Upper lobe of left lung (tissue), 4 donors: ENCODE measurements around the gene ALLC.

Source experiments
- POLR2A ChIP-seq, 4 donors: fragments of 450-650 bp; IDR thresholded peaks; one replicate each; pipeline ENCODE4 v1.5.1; 2016 to 2017; ENCODE audit warnings: antibody characterized with exemption in 4 of 4, mild to moderate bottlenecking in 2 of 4
- TF ChIP-seq, protein P1 (sequence below), 6 experiments: fragments of 450-650 bp in 4 of 6; fragments of 200-600 bp in 2 of 6; sonication (generic) in 2 of 6; IDR thresholded peaks; one replicate each; pipeline ENCODE4 v1.5.1; 2016 to 2019; ENCODE audit warnings: antibody characterized with exemption in 6 of 6

DNA sequence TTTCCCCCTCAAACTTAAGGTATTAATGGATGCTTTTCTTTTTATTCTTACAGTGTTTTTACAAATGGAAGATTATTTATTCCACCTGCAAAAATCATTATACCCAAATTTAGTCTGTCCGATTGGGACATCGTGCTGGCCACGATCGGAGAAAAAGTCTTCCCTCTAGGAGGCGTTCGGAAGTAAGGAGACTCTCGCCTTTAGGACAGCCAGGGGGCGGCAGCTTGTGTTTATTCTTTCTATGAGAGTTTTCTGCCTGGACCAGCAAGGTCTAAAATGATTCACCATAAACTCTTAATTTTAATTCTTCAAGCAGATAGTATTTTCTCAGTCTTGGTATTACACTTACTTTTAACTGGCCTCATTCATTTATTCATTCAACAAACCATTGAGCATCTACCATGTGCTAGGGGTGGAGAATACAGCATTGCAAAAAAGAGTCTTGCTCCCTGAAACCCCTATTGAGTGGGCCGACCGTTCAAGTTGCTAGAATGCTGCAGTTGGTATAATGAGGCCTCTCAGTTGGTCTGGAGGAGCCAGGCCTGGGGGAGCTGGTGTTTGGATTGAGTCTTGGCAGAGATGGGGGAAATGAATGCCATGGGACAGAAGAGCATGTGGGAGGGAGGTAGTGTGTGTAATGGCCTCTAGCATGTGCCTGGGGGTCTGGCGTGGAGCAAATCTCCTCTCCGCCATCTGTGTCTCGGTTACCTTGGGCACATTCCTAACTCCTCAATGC, 84.0 kb downstream of the ALLC start:
- TF ChIP-seq, protein P1, sequence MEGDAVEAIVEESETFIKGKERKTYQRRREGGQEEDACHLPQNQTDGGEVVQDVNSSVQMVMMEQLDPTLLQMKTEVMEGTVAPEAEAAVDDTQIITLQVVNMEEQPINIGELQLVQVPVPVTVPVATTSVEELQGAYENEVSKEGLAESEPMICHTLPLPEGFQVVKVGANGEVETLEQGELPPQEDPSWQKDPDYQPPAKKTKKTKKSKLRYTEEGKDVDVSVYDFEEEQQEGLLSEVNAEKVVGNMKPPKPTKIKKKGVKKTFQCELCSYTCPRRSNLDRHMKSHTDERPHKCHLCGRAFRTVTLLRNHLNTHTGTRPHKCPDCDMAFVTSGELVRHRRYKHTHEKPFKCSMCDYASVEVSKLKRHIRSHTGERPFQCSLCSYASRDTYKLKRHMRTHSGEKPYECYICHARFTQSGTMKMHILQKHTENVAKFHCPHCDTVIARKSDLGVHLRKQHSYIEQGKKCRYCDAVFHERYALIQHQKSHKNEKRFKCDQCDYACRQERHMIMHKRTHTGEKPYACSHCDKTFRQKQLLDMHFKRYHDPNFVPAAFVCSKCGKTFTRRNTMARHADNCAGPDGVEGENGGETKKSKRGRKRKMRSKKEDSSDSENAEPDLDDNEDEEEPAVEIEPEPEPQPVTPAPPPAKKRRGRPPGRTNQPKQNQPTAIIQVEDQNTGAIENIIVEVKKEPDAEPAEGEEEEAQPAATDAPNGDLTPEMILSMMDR (IDR thresholded peaks at IDR 0.05): no peak
- TF ChIP-seq POLR2A (IDR thresholded peaks at IDR 0.05): no peak
